H1 (cell line): ENCODE results near the gene PLEKHA1. TPM values are rescaled to one million over a fixed set of nuclear protein-coding genes. Genes with fewer than 3 reads are reported as not detected.

Experiments used
- CBX8 ChIP-seq: fragments of 300-800, 300-1000 bp; sonication (generic); IDR thresholded peaks from 2 replicates; pipeline ENCODE4 v1.7.1; 2016; ENCODE audit warnings: low read depth, low read length, borderline replicate concordance
- CHD2 ChIP-seq: IDR thresholded peaks from 2 replicates; pipeline ENCODE4 v1.6.1; 2012; ENCODE audit warnings: low read length, improper control_type of control experiment
- CHD7 ChIP-seq: fragments of 300-600 bp; sonication (generic); IDR thresholded peaks from 2 replicates; pipeline ENCODE4 v1.7.1; 2012; ENCODE audit warnings: low read length, moderate library complexity, mild to moderate bottlenecking, inconsistent platforms; ENCODE audit not compliant: insufficient replicate concordance
- RFX5 ChIP-seq: IDR thresholded peaks from 2 replicates; pipeline ENCODE4 v1.6.1; 2011; ENCODE audit warnings: low read depth, low read length, improper control_type of control experiment, borderline replicate concordance
- TEAD4 ChIP-seq: IDR thresholded peaks from 2 replicates; pipeline ENCODE4 v1.6.1; 2012; ENCODE audit warnings: low read depth, low read length, inconsistent platforms, mixed read lengths
- polyA plus RNA-seq, 7 experiments: library from polyadenylated mRNA; depleted of rRNA in 3 of 7; stranded (reverse) in 5 of 7; unstranded in 2 of 7; fragments of >200 nt in 5 of 7; fragments of 200-250 nt in 2 of 7; gene quantifications; 1 replicate in 5 of 7; 2 replicates in 1 of 7; 4 replicates in 1 of 7; pipeline versions ENCODE4 v1.2.1 to v1.2.3, GENCODE V29; 2011 to 2013; ENCODE audit warnings: missing spikeins in 2 of 7, mixed read lengths in 2 of 7
- total RNA-seq: library from RNA; stranded (reverse); fragmentation: NEBNext Ultra II Directional; extraction: Animal tissue kit (Norgen Biotek cat#: 25700); gene quantifications from 2 replicates; pipeline ENCODE4 v1.2.1, GENCODE V29; 2021
- TF ChIP-seq, protein P1 (sequence below): IDR thresholded peaks from 2 replicates; pipeline ENCODE4 v1.6.1; 2012; ENCODE audit warnings: inconsistent platforms

Gene PLEKHA1
- total and polyA plus RNA-seq, 2 of the 8 experiments (the other 6 are each of a cell fraction or from before 2014, with no cell fraction given), result 15.6 to 39.7 TPM

- TF ChIP-seq CHD7, result no peak
- TF ChIP-seq TEAD4, result no peak
- TF ChIP-seq CBX8, result no peak
- TF ChIP-seq CHD2, result no peak
- TF ChIP-seq, protein P1, sequence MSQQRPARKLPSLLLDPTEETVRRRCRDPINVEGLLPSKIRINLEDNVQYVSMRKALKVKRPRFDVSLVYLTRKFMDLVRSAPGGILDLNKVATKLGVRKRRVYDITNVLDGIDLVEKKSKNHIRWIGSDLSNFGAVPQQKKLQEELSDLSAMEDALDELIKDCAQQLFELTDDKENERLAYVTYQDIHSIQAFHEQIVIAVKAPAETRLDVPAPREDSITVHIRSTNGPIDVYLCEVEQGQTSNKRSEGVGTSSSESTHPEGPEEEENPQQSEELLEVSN, result no peak
- no peak for TF ChIP-seq RFX5
Measured at GRCh38 chr10:122420624-122421007, 46.1 kb downstream of the PLEKHA1 start (continued).
